Measurements from ENCODE around the gene LARP4B. TPM values are rescaled to one million over a fixed set of nuclear protein-coding genes. Genes with fewer than 3 reads are reported as not detected.

The LARP4B gene
- total RNA-seq, 4 donors from 2014 or later, result 51.2 to 60.8 (median 56.5) TPM

GRCh38 chr10:855079-855478, 76.4 kb downstream of the LARP4B start:
- TF ChIP-seq, protein P1, sequence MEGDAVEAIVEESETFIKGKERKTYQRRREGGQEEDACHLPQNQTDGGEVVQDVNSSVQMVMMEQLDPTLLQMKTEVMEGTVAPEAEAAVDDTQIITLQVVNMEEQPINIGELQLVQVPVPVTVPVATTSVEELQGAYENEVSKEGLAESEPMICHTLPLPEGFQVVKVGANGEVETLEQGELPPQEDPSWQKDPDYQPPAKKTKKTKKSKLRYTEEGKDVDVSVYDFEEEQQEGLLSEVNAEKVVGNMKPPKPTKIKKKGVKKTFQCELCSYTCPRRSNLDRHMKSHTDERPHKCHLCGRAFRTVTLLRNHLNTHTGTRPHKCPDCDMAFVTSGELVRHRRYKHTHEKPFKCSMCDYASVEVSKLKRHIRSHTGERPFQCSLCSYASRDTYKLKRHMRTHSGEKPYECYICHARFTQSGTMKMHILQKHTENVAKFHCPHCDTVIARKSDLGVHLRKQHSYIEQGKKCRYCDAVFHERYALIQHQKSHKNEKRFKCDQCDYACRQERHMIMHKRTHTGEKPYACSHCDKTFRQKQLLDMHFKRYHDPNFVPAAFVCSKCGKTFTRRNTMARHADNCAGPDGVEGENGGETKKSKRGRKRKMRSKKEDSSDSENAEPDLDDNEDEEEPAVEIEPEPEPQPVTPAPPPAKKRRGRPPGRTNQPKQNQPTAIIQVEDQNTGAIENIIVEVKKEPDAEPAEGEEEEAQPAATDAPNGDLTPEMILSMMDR (IDR thresholded peaks at IDR 0.05; ENCODE audit: low read depth), result no peak

DNA sequence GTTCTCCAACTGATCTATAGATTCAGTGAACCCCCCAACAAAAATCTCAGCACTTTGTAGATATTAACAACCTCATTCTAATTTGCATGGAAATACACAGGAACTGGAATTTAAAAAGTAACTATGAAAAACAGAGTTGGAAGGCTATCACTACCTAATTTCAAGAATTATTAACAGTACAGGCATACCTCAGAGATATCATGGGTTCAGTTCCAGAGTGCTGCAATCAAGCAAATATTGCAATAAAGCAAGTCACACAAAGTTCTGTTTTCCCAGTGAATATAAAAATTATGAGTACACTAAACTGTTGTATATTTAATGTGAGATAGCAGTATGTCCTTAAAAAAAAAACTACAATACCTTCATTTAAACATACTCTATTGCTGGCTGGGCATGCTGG, 78.5 kb downstream of the LARP4B start:
- TF ChIP-seq, protein P1 (IDR thresholded peaks at IDR 0.05; ENCODE audit: low read depth), result no peak

DNA sequence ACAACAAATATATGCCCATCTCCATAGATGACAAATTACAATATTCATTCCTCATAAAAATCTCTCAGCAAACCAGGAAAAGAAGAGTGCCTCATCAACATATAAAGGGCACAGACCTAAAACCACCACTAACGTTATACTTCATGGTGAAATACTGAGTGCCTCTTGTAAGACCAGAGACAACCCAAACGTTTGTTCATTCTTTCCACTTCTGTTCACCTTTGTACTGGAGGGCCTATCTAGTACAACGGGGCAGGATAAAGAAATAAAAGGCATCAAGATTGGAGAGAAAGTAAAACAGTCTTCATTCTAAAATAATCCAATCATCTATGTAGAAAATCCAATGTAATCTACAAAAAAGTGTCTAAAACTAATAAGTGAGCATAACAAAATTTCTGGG, 79.1 kb downstream of the LARP4B start:
- TF ChIP-seq, protein P1 (IDR thresholded peaks at IDR 0.05; ENCODE audit: low read depth), result no peak

DNA sequence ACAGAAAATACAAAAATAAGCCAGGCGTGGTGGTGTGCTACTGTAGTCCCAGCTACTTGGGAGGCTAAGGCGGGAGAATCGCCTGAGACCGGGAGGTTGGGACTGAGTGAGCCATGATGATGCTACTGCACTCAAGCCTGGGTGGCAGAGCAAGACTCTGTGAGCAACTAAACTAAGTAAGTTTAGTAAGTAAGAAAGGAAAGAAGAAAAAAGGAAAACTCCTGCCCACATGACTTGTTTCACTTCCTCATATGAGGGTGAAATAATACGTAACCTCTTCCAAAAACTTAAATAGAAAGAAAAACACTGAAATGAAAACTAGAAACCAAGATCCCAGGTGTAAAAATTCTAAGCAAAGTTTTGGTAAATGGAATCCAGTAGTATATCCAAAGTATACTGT, 79.6 kb downstream of the LARP4B start:
- TF ChIP-seq, protein P1 (IDR thresholded peaks at IDR 0.05; ENCODE audit: low read depth), result no peak

GRCh38 chr10:850093-850492, 81.4 kb downstream of the LARP4B start:
- TF ChIP-seq, protein P1 (IDR thresholded peaks at IDR 0.05; ENCODE audit: low read depth), result no peak

- TF ChIP-seq, protein P1 (IDR thresholded peaks at IDR 0.05; ENCODE audit: low read depth), result no peak
Measured at GRCh38 chr10:847868-848267, 83.6 kb downstream of the LARP4B start.

GRCh38 chr10:846126-846685, 85.3 kb downstream of the LARP4B start:
- TF ChIP-seq, protein P1 (IDR thresholded peaks at IDR 0.05; ENCODE audit: low read depth), result no peak

Data from subcutaneous adipose tissue (tissue), 4 donors.